KMS-11 (cell line): ENCODE data around the gene RNF167.

Experiments used
- H2AFZ ChIP-seq: fragments of 200-600 bp; sonication (generic); 2 replicates; pipeline ENCODE4 v1.6.1; 2016; ENCODE audit warnings: antibody characterized with exemption, mixed run types, low read depth
- H3K27ac ChIP-seq: fragments of 200-600 bp; sonication (generic); 2 replicates; pipeline ENCODE4 v1.6.1; 2016; ENCODE audit warnings: mild to moderate bottlenecking, mixed run types
- H3K27me3 ChIP-seq: fragments of 200-600 bp; sonication (generic); 2 replicates; pipeline ENCODE4 v1.6.1; 2017; ENCODE audit warnings: mild to moderate bottlenecking, low read depth, mixed run types, moderate library complexity; ENCODE audit not compliant: insufficient read depth
- H3K36me3 ChIP-seq: fragments of 200-600 bp; sonication (generic); 2 replicates; pipeline ENCODE4 v1.6.1; 2017; ENCODE audit warnings: mild to moderate bottlenecking, mixed run types; ENCODE audit not compliant: insufficient read depth
- H3K4me1 ChIP-seq: fragments of 200-600 bp; sonication (generic); 2 replicates; pipeline ENCODE4 v1.6.1; 2016; ENCODE audit warnings: mild to moderate bottlenecking, low read depth, mixed run types; ENCODE audit not compliant: poor library complexity, severe bottlenecking
- H3K4me2 ChIP-seq: fragments of 200-600 bp; sonication (generic); 2 replicates; pipeline ENCODE4 v1.7.0; 2016; ENCODE audit warnings: mild to moderate bottlenecking, mixed run types
- H3K4me3 ChIP-seq: fragments of 200-600 bp; sonication (generic); IDR thresholded peaks from 2 replicates; pipeline ENCODE4 v1.6.1; 2017; ENCODE audit warnings: low read depth, low read length, mixed read lengths; ENCODE audit not compliant: insufficient read depth
- H3K79me2 ChIP-seq: fragments of 200-600 bp; sonication (generic); 2 replicates; pipeline ENCODE4 v1.6.1; 2016; ENCODE audit warnings: low read depth, mixed run types; ENCODE audit not compliant: insufficient read depth
- H3K9ac ChIP-seq: fragments of 200-600 bp; sonication (generic); 2 replicates; pipeline ENCODE4 v1.6.1; 2016; ENCODE audit warnings: mild to moderate bottlenecking, mixed run types
- H4K20me1 ChIP-seq: fragments of 200-600 bp; sonication (generic); 2 replicates; pipeline ENCODE4 v1.6.1; 2016; ENCODE audit warnings: mild to moderate bottlenecking, mixed run types; ENCODE audit not compliant: insufficient read depth
- CTCF ChIP-seq: fragments of 200-600 bp; sonication (generic); conservative IDR thresholded peaks from 2 replicates; pipeline ENCODE4 v1.6.1; 2017; ENCODE audit warnings: low read depth, mild to moderate bottlenecking, antibody characterized with exemption, low read length, moderate library complexity, mixed read lengths

Gene RNF167

GRCh38 chr17:4893721-4894560, 46.1 kb upstream of the RNF167 start:
- H4K20me1 ChIP-seq: no peaks in the 10 kb centered on the region
- H3K27me3 ChIP-seq: no peaks in the 10 kb centered on the region
- no peak overlapping the region for H2AFZ ChIP-seq
- H3K4me3 ChIP-seq: no peak overlapping the region
- H3K27ac ChIP-seq: no peak overlapping the region
- no peaks in the 10 kb centered on the region for H3K36me3 ChIP-seq
- H3K4me2 ChIP-seq: no peak overlapping the region
- no peaks in the 10 kb centered on the region for H3K4me1 ChIP-seq
- H3K9ac ChIP-seq: no peak overlapping the region
- no peak for TF ChIP-seq CTCF
- H3K79me2 ChIP-seq: no peaks in the 10 kb centered on the region

- Histone ChIP-seq H4K20me1 (no peaks in the 10 kb centered on the region), H3K36me3 (no peaks in the 10 kb centered on the region), H3K4me2 (no peak overlapping the region), H3K27ac (no peak overlapping the region), H3K4me1 (no peaks in the 10 kb centered on the region), H3K9ac (no peak overlapping the region), H3K79me2 (no peaks in the 10 kb centered on the region), H3K27me3 (no peaks in the 10 kb centered on the region), H3K4me3 (no peak overlapping the region), H2AFZ (no peak overlapping the region)
- TF ChIP-seq CTCF: no peak
Measured at GRCh38 chr17:4895121-4895520, 44.9 kb upstream of the RNF167 start.

GRCh38 chr17:4895657-4896331, 44.3 kb upstream of the RNF167 start:
- Histone ChIP-seq H3K79me2 (no peaks in the 10 kb centered on the region), H3K4me1 (no peaks in the 10 kb centered on the region), H3K4me2 (no peak overlapping the region), H3K27ac (no peak overlapping the region), H3K36me3 (no peaks in the 10 kb centered on the region), H3K9ac (no peak overlapping the region), H2AFZ (no peak overlapping the region), H3K27me3 (no peaks in the 10 kb centered on the region), H4K20me1 (no peaks in the 10 kb centered on the region), H3K4me3 (no peak overlapping the region)
- no peak for TF ChIP-seq CTCF

- no peak overlapping the region for H3K4me3 ChIP-seq
- no peaks in the 10 kb centered on the region for H3K4me1 ChIP-seq
- no peaks in the 10 kb centered on the region for H3K79me2 ChIP-seq
- H3K4me2 ChIP-seq: no peak overlapping the region
- no peaks in the 10 kb centered on the region for H3K36me3 ChIP-seq
- no peaks in the 10 kb centered on the region for H3K27me3 ChIP-seq
- H3K27ac ChIP-seq: no peak overlapping the region
- H3K9ac ChIP-seq: no peak overlapping the region
- TF ChIP-seq CTCF: no peak
- H2AFZ ChIP-seq: no peak overlapping the region
- H4K20me1 ChIP-seq: no peaks in the 10 kb centered on the region
Measured at GRCh38 chr17:4896332-4897197, 43.5 kb upstream of the RNF167 start.
